Activated CD8-positive, alpha-beta T cell treated with anti-CD3 and anti-CD28 coated beads, Interleukin-2, amount 10 ng/mL, durations not matched to agents 7 days and 5 days (primary cell): ENCODE data around the gene SLC7A1. TPM values are rescaled to one million over a fixed set of nuclear protein-coding genes. Genes with fewer than 3 reads are reported as not detected.

Source experiments
- ATAC-seq: fragments of 150-1000 bp; cut with Tn5 transposase; one replicate; pipeline ENCODE4 v1.10.0; 2021; ENCODE audit warnings: moderate library complexity
- CTCF ChIA-PET: fragments of 350-600 bp; sonication (Branson Sonifier 250); formaldehyde crosslinking; loops from one replicate; lab custom pipeline; 2021; ENCODE audit warnings: antibody characterized with exemption; lab: Charles Lee
- POLR2A ChIA-PET: fragments of 350-600 bp; sonication (Branson Sonifier 250); formaldehyde crosslinking; loops from one replicate; lab custom pipeline; 2021; ENCODE audit warnings: antibody characterized with exemption; lab: Charles Lee
- DNase-seq: peaks from one replicate; pipeline ENCODE4 v3.0.0-alpha.2; 2020
- H3K27ac Mint-ChIP-seq: one replicate; pipeline ENCODE4 v1.8.0; 2021; ENCODE audit warnings: mild to moderate bottlenecking, mixed read lengths
- H3K27me3 Mint-ChIP-seq: one replicate; pipeline ENCODE4 v1.8.0; 2021; ENCODE audit warnings: low read depth, mixed read lengths
- H3K36me3 Mint-ChIP-seq: one replicate; pipeline ENCODE4 v1.8.0; 2021; ENCODE audit warnings: low read depth, mixed read lengths
- H3K4me1 Mint-ChIP-seq: one replicate; pipeline ENCODE4 v1.8.0; 2021; ENCODE audit warnings: low read depth, mixed read lengths
- H3K4me3 Mint-ChIP-seq: one replicate; pipeline ENCODE4 v1.8.0; 2021; ENCODE audit warnings: mild to moderate bottlenecking, mixed read lengths
- H3K9me3 Mint-ChIP-seq: one replicate; pipeline ENCODE4 v1.8.0; 2022; ENCODE audit warnings: mixed read lengths; ENCODE audit not compliant: insufficient read depth
- total RNA-seq, 2 experiments: library from RNA; stranded (reverse); gene quantifications; one replicate each; pipeline ENCODE4 v1.2.3, GENCODE V29; 2021

Gene SLC7A1
- total RNA-seq, 2 experiments from 2014 or later, result 72.9 to 78.1 TPM

DNA sequence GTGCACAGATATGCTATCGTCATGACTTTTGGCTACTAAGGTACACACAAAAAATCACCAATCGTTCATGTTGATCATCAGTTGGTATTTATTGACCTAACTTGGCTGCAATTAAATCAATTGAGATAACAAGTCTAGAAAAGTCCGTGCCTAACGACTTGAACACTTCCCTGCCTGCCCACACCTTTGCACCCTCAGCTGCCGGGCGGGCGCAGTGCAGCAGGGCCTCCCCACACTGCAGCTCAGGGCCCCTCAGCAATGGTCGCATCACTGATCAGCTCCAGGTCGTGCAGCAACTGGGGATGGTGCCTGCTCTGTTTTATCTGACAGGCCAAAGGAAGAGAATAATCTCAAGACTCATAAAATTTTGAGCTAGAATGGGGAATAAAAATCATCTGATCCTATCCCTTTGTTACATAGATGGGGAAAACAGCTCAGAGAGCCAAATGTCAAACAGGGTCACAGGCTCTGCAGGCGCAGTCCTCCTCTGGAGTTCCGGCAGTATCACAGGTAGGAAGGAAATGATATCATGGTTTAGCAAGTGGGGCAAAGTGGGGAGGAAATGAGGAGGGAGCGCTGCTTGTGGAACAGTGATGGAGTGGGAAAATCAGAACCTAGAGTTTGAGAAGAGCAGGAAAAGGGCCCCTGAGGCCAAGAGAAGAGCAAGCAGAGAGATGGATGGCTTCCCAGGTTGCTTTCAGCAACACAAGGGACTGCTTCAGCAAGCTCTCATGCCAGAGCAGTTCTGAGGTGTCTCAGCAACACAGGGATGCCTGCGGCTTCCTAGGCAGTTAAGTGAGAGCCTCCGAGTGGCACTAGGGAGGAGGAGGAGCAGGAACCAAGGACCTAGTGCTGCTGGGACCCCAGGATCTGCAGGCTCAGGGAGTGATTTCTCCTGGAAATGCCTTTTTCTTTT, 57.5 kb downstream of the SLC7A1 start:
- H3K9me3 Mint-ChIP-seq, result no peaks in the 10 kb centered on the region
- H3K4me1 Mint-ChIP-seq, result peaks cover 31% of the 10 kb centered on the region
- no peak for ATAC-seq
- POLR2A ChIA-PET, result no interaction called here
- H3K27me3 Mint-ChIP-seq, result no peaks in the 10 kb centered on the region
- H3K27ac Mint-ChIP-seq, result peak overlapping the region; percentile 5
- H3K4me3 Mint-ChIP-seq, result no peak overlapping the region
- CTCF ChIA-PET, result no interaction called here
- no peak for DNase-seq
- H3K36me3 Mint-ChIP-seq, result peaks cover 32% of the 10 kb centered on the region

DNA sequence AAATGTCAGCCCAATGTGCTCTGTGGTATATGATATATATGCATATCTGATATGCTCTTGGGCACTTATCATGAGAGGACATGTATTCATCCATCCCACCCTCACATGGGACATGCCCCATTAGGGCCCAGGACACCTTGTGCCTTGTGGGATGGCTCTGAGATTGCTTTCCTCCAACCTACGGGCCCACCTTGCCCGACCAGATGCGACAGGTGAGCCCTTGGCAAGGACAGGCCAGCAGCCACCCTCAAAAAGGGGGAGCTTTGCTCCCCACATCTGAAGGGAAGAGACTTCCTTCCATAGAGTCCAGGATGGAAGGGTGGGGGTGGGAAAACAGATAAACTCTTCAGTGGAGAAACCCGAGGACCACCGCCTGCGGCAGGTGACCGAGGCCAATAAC, 58.6 kb downstream of the SLC7A1 start:
- POLR2A ChIA-PET, result no interaction called here
- Mint-ChIP-seq H3K9me3 (no peaks in the 10 kb centered on the region), H3K27ac (no peak overlapping the region), H3K27me3 (no peaks in the 10 kb centered on the region), H3K36me3 (peaks cover 37% of the 10 kb centered on the region), H3K4me3 (no peak overlapping the region), H3K4me1 (peaks cover 25% of the 10 kb centered on the region)
- CTCF ChIA-PET, result no interaction called here
- no peak for DNase-seq
- no peak for ATAC-seq

DNA sequence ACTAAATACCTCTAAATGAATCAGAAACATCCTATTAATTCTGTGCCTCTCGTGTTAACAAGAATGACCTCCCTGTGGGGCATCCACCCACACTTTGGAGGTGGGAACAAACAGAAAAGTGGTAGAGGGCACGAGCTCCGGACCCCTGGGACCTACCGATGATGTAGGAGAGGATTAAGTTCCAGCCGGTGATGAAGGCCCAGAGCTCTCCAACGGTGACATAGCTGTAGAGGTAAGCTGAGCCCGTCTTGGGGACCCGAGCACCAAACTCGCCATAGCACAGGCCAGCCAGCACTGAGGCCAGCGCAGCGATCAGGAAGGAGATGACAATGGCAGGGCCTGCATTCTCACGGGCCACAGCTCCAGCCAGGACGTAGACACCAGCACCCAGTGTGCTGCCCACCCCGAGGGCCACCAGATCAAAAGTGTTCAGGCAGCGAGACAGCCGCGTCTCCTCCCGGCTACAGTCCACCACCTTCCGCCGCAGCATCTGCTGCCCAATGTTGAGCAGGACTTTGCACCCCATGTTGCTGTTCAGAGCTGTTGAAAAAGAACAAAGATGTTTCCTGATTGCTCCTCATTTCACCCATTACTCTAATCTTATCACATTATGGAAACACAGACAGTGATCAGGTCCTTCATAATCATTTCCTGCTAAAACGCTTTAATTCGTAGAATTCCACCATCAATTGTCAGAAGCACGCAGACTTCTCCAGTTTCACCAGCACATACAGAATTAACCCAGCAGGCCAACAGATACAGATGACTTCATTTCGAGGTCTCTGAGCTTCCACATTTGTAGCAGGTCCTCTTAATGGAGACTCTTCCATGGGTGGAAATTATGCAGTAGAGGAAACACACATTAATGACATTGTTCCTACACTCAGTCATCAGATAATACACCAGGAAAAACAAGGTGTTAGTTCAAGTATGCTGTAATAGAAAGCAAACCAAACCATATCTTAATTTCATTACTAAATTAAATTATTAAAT, 59.5 kb downstream of the SLC7A1 start:
- DNase-seq (no peak), ATAC-seq (no peak)
- H3K4me3 Mint-ChIP-seq, result no peak overlapping the region
- no peaks in the 10 kb centered on the region for H3K9me3 Mint-ChIP-seq
- H3K27me3 Mint-ChIP-seq, result no peaks in the 10 kb centered on the region
- peaks cover 17% of the 10 kb centered on the region for H3K4me1 Mint-ChIP-seq
- no peak overlapping the region for H3K27ac Mint-ChIP-seq
- POLR2A ChIA-PET, result interaction anchor here (0.7 kb wide), 1 partner anchor 1136 kb away, joined by 3 read pairs; no protein-coding TSS in a partner anchor
- H3K36me3 Mint-ChIP-seq, result peaks cover 31% of the 10 kb centered on the region
- CTCF ChIA-PET, result no interaction called here

DNA sequence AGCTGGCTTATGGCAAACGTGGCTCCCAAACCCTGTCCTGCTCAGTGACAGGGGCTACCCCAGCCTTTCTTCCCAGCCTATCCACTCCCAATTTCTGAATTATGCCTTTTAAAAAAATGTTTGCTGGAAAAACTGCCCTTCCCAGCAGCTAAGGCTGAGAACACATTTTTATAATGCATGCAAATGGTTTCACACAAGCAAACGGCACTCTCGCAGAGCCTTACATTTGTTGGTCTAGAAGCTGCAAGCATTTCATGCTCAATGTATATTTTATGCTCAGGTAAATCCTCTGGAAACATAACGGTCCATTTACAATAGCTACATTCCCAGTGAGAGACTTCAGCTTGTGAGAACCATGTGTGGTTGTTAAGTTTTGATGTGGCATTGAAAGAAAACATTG, 61.4 kb downstream of the SLC7A1 start:
- CTCF ChIA-PET, result interaction anchor here (1.3 kb wide), 1 partner anchor 30 kb away, joined by 3 read pairs; no protein-coding TSS in a partner anchor
- ATAC-seq (no peak), DNase-seq (no peak)
- Mint-ChIP-seq H3K9me3 (no peaks in the 10 kb centered on the region), H3K36me3 (peaks cover 37% of the 10 kb centered on the region), H3K27ac (no peak overlapping the region), H3K4me3 (no peak overlapping the region), H3K27me3 (no peaks in the 10 kb centered on the region), H3K4me1 (peaks cover 7% of the 10 kb centered on the region)
- POLR2A ChIA-PET, result no interaction called here

DNA sequence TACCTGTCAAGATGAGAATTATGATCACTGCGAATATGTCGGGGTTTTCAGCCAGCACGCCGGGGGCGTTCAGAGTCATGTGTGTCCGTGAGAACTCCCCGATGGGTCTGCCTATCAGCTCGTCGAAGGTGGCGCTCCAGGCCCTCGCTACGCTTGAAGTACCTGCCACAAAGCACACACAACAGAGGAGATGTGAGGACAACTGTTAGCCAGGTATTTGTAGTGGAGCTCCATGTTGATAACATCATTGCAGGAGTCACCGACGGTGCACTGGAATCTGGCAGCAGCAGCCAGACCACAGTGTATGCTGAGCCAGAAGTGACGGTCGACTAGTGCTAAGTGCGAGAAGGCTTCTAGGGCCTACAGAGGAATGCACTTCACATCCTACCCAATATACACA, 62.7 kb downstream of the SLC7A1 start:
- H3K9me3 Mint-ChIP-seq, result no peaks in the 10 kb centered on the region
- H3K4me3 Mint-ChIP-seq, result no peak overlapping the region
- ChIA-PET POLR2A (no interaction called here), CTCF (interaction anchor here (1.4 to 1.7 kb wide), 2 partner anchors 10 to 24 kb away, joined by 3 to 4 read pairs; no protein-coding TSS in a partner anchor)
- ATAC-seq (no peak), DNase-seq (no peak)
- no peak overlapping the region for H3K27ac Mint-ChIP-seq
- peaks cover 40% of the 10 kb centered on the region for H3K36me3 Mint-ChIP-seq
- no peaks in the 10 kb centered on the region for H3K27me3 Mint-ChIP-seq
- H3K4me1 Mint-ChIP-seq, result peaks cover 2% of the 10 kb centered on the region

DNA sequence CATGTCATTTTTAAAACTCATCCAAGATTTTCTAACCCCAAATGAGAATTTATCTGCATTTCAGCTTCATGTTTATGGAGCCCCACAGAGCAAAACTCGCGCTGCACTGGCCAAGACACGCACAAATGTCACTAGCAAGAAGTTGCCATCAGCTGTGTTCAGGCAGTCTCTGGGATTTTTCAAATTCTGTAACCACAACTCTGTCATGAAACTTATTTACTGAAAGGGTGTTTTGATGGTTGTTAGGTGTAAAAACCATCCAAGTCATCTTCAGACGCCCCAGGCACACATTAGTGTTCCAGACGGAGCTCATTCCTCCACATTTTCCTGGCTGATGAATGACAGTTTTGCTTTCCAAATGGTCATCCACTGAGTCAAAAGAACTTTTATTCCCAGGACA, 63.4 kb downstream of the SLC7A1 start:
- ChIA-PET CTCF (interaction anchor here (1.4 to 1.7 kb wide), 2 partner anchors 9 to 23 kb away, joined by 3 to 4 read pairs; no protein-coding TSS in a partner anchor), POLR2A (no interaction called here)
- ATAC-seq, result no peak
- Mint-ChIP-seq H3K4me1 (no peaks in the 10 kb centered on the region), H3K36me3 (peaks cover 44% of the 10 kb centered on the region), H3K4me3 (no peak overlapping the region), H3K9me3 (no peaks in the 10 kb centered on the region), H3K27ac (no peak overlapping the region), H3K27me3 (no peaks in the 10 kb centered on the region)
- DNase-seq, result no peak

DNA sequence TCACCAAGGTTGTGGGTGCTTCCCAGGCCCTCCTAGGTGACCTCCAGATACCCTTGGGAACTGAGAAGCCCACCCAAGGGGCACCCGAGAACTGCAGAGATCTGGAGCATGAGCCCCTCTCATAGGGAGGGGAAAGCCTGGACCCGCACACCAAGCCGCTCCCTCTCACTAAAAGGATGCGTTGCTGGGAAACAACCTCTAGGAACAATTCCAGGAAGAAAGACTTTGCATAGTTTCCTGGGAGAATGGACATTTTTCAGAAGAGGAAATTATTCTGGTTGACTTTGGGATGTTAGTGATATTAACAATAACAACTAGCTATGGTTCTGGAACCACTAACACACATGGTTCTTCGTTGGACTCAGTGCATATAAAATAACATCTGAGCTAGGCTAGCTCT, 64.6 kb downstream of the SLC7A1 start:
- Mint-ChIP-seq H3K36me3 (peaks cover 40% of the 10 kb centered on the region), H3K4me1 (no peaks in the 10 kb centered on the region), H3K27ac (no peak overlapping the region), H3K4me3 (no peak overlapping the region), H3K27me3 (no peaks in the 10 kb centered on the region), H3K9me3 (no peaks in the 10 kb centered on the region)
- ATAC-seq, result no peak
- ChIA-PET CTCF (no interaction called here), POLR2A (no interaction called here)
- DNase-seq, result no peak

DNA sequence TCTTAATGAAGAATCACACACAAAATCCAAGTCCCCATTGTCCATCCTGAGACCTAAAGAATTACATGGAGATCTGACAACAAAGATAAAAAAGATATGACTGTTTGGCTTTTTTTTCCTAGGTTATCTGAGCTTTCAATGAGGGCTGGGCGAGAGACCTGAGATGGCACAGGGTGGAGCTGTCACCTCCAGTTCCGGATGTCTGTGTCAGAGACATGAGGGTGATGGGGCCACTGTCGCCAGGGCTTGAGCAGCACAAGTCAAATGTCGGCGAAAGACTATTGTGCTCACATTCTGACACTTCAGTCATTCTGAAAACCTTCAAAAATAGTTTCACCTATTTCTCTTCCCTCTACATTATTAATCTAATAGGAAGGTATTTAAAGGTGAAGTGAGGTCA, 65.7 kb downstream of the SLC7A1 start:
- ChIA-PET POLR2A (no interaction called here), CTCF (no interaction called here)
- Mint-ChIP-seq H3K27ac (peak overlapping the region; percentile 44), H3K27me3 (no peaks in the 10 kb centered on the region), H3K9me3 (no peaks in the 10 kb centered on the region), H3K36me3 (peaks cover 36% of the 10 kb centered on the region), H3K4me1 (no peaks in the 10 kb centered on the region), H3K4me3 (no peak overlapping the region)
- DNase-seq, result no peak
- no peak for ATAC-seq

DNA sequence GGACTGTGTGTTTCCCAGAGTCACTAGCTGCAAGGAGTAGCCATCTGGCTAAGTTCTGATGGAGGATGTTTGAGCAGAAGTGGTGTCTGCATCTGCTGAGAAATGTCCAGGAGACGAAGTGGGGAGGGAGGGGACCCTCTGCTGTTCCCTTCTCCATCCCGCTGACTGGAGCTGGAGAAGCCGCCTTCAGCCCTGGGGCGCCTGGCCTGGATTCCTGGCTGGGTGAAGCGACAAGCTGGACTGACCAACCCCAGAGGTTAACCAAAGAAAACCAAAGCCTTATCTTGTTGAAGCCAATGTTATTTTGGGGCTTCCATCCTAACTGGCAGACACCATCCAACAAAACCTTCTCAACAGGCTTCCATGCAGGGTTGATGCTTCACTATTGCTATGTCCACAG, 67.6 kb downstream of the SLC7A1 start:
- ChIA-PET POLR2A (no interaction called here), CTCF (interaction anchor here (0.6 to 1.2 kb wide), 2 partner anchors 10 to 24 kb away, joined by 3 read pairs; no protein-coding TSS in a partner anchor)
- Mint-ChIP-seq H3K27me3 (no peaks in the 10 kb centered on the region), H3K4me1 (no peaks in the 10 kb centered on the region), H3K27ac (no peak overlapping the region), H3K36me3 (peaks cover 41% of the 10 kb centered on the region), H3K9me3 (no peaks in the 10 kb centered on the region), H3K4me3 (no peak overlapping the region)
- ATAC-seq (no peak), DNase-seq (no peak)

DNA sequence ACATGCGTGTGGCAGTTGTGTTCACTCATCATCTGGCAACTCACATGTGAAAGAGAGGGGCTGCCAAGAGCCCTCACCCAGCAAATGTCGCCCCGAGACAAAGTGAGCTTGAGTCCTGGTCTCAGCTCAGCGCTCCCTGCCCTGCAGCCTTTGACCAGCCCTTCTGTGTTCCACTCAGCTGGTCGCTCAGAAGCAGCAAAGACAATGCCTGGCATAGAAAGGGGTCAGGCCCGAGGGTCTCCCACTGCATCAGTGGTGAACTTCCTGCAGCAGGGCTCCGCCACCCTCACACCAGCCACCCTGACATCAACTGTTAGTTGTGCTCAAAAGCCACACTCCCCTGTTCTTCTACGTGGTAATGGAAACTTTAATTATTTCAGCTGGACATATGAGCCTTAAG, 68.0 kb downstream of the SLC7A1 start:
- Mint-ChIP-seq H3K27me3 (no peaks in the 10 kb centered on the region), H3K27ac (no peak overlapping the region), H3K9me3 (no peaks in the 10 kb centered on the region), H3K4me1 (no peaks in the 10 kb centered on the region), H3K4me3 (no peak overlapping the region), H3K36me3 (peaks cover 37% of the 10 kb centered on the region)
- ATAC-seq (no peak), DNase-seq (no peak)
- POLR2A ChIA-PET, result no interaction called here
- CTCF ChIA-PET, result interaction anchor here (0.6 to 1.2 kb wide), 2 partner anchors 9 to 23 kb away, joined by 3 read pairs; no protein-coding TSS in a partner anchor

DNA sequence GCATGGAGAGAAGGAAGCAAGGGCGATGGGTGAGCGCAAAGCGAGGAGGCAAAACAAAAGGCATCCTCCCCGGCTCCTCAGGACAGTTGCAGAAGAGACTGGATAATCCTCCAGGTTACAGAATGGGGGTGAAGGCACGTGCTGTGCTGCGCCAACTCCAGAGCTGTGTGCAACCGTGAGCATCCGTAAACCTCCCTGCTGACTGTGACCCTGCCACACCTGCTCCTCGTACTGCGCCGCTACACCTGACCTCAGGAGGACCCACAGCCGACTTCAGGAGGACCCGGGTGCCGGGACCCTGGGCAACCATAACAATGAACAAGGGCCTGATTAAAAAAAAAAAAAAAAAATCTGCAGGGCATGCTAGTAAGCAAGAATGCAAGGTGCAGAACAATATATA, 68.7 kb downstream of the SLC7A1 start:
- POLR2A ChIA-PET, result no interaction called here
- Mint-ChIP-seq H3K36me3 (peaks cover 40% of the 10 kb centered on the region), H3K27ac (no peak overlapping the region), H3K4me3 (no peak overlapping the region), H3K4me1 (no peaks in the 10 kb centered on the region), H3K9me3 (no peaks in the 10 kb centered on the region), H3K27me3 (no peaks in the 10 kb centered on the region)
- ATAC-seq, result no peak
- CTCF ChIA-PET, result no interaction called here
- no peak for DNase-seq
